Cortex of kidney (tissue), 1 donor: Measurements from ENCODE around the gene HYCC1.
"Not testable (repeated sequence)": the region's sequence is repeated elsewhere in the genome, so short reads cannot be mapped to it uniquely, and the experiment has no call there.

Experiments used
- DNase-seq: peaks from one replicate; lab custom pipeline; 2025; lab: John Stamatoyannopoulos, UW

The HYCC1 gene

GRCh38 chr7:23013715-23014649 is at the start of gene HYCC1:
HYCC1 (minus strand) TSS chr7:23014130; CDS start chr7:22991111, 23,019 bp downstream.
- DNase-seq = no peak

GRCh38 chr7:23062452-23062851 is 48.5 kb upstream of the HYCC1 start:
- DNase-seq = no peak

GRCh38 chr7:23061327-23061726 is 47.4 kb upstream of the HYCC1 start:
- DNase-seq = no peak

GRCh38 chr7:23058408-23059096 is 44.6 kb upstream of the HYCC1 start:
- DNase-seq = no peak

GRCh38 chr7:23055582-23056178 is 41.8 kb upstream of the HYCC1 start:
- no peak for DNase-seq

- not testable (repeated sequence) for DNase-seq
Observed at GRCh38 chr7:23051124-23051485, 37.2 kb upstream of the HYCC1 start.

GRCh38 chr7:23046336-23046735 is 32.4 kb upstream of the HYCC1 start:
- not testable (repeated sequence) for DNase-seq

- DNase-seq = not testable (repeated sequence)
Observed at GRCh38 chr7:23045086-23045485, 31.2 kb upstream of the HYCC1 start.

- DNase-seq = no peak
Observed at GRCh38 chr7:23044581-23044980, 30.7 kb upstream of the HYCC1 start.

GRCh38 chr7:23043441-23043840 is 29.5 kb upstream of the HYCC1 start:
- DNase-seq = no peak

- not testable (repeated sequence) for DNase-seq
Observed at GRCh38 chr7:23039674-23040073, 25.7 kb upstream of the HYCC1 start.

GRCh38 chr7:23035542-23036371 is 21.8 kb upstream of the HYCC1 start:
- DNase-seq = not testable (repeated sequence)

GRCh38 chr7:23027261-23027660 is 13.3 kb upstream of the HYCC1 start:
- no peak for DNase-seq

- DNase-seq = no peak
Observed at GRCh38 chr7:23026164-23026563, 12.2 kb upstream of the HYCC1 start.

GRCh38 chr7:23024454-23024853 is 10.5 kb upstream of the HYCC1 start:
- DNase-seq = no peak

GRCh38 chr7:23022851-23023250 is 8.9 kb upstream of the HYCC1 start:
- DNase-seq = no peak

GRCh38 chr7:23022258-23022769 is 8.4 kb upstream of the HYCC1 start:
- DNase-seq = no peak

- DNase-seq = no peak
Observed at GRCh38 chr7:23021596-23021995, 7.7 kb upstream of the HYCC1 start.

GRCh38 chr7:23020742-23021401 is 6.9 kb upstream of the HYCC1 start:
- DNase-seq = no peak

- DNase-seq = no peak
Observed at GRCh38 chr7:23018750-23019149, 4.8 kb upstream of the HYCC1 start.

GRCh38 chr7:23017309-23017708 is 3.4 kb upstream of the HYCC1 start:
- no peak for DNase-seq
